ENCODE results near the gene UQCRHL. TPM values are rescaled to one million over a fixed set of nuclear protein-coding genes. Genes with fewer than 3 reads are reported as not detected.
A peak's percentile ranks its signal among the peaks of the same experiment; 100 is the strongest.

Gene UQCRHL
- total and polyA plus RNA-seq, 10 of the 15 experiments (the other 5 are each of a cell fraction or from before 2014, with no cell fraction given): 1.4 to 17.3 (median 5.7) TPM

DNA sequence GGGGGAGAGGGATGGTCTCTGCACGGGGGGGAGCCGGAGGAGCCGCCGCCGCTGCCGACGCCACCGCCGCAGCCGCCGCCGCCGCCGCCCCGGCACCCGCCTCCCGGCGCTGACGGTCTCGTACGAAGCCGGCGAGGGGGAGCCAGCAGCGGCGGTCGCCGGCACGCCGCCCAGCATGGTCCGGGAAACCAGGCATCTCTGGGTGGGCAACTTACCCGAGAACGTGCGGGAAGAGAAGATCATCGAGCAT, 40.4 kb upstream of the UQCRHL start:
- RAD21 ChIA-PET (ENCODE audit: unreplicated experiment): interaction anchor here (0.9 to 6.2 kb wide), 7 partner anchors 10 to 127 kb away, joined by 3 to 55 read pairs (median 5); partner anchors contain the start of genes UQCRHL and ZBTB17
- Histone ChIP-seq H3K9me3 (replicated peaks; ENCODE audit: control insufficient read depth, insufficient read depth, low read length) (no peaks in the 10 kb centered on the region), H3K4me3 (peak overlapping the region; percentile 94), H3K79me2 (ENCODE audit: control insufficient read depth, insufficient read depth, low read length) (peaks cover 72% of the 10 kb centered on the region), H3K27me3 (replicated peaks in 1 of 2; ENCODE audit: control insufficient read depth in 2 of 2, insufficient read depth in 2 of 2, low read length in 1 of 2) (no peaks in the 10 kb centered on the region), H4K20me1 (ENCODE audit: control insufficient read depth, insufficient read depth) (no peaks in the 10 kb centered on the region), H2AFZ (ENCODE audit: control insufficient read depth, low read depth, low read length) (peak overlapping the region; percentile 36; the same call in 1 of the 2 replicates), H3K27ac (ENCODE audit: control insufficient read depth, insufficient read depth) (peak overlapping the region; percentile 86), H3K4me2 (ENCODE audit: control insufficient read depth, insufficient read depth) (peak overlapping the region; percentile 46; the same call in 1 of the 2 replicates), H3K36me3 (ENCODE audit: control insufficient read depth in 2 of 2, insufficient read depth in 2 of 2, low read length in 1 of 2) (no peaks in the 10 kb centered on the region), H3K9ac (ENCODE audit: control insufficient read depth, insufficient read depth, low read length) (peak overlapping the region; percentile 88), H3K4me1 (ENCODE audit: control insufficient read depth, insufficient read depth, low read length) (peaks cover 4% of the 10 kb centered on the region)
- CTCF ChIA-PET: interaction anchor here (1.1 to 1.5 kb wide), 2 partner anchors 10 to 14 kb away, joined by 3 to 4 read pairs; no protein-coding TSS in a partner anchor
- WGBS (ENCODE audit: insufficient coverage, insufficient replicate concordance, low lambda C conversion rate, missing lambda C conversion rate): under 1% methylated on average over 17 of the region's 34 CpGs
- TF ChIP-seq FOXK2 (IDR thresholded peaks at IDR 0.05) (no peak), YY1 (IDR thresholded peaks at IDR 0.05; ENCODE audit: low read depth, low read length) (peak; percentile 15; the same call in 1 of the 2 replicates), DPF2 (IDR thresholded peaks at IDR 0.05) (peak; percentile 65; the same call in 1 of the 2 replicates), HDAC2 (IDR thresholded peaks at IDR 0.05) (no peak), IKZF1 (conservative IDR thresholded peaks at IDR 0.05) (peak; percentile 2; the same call in 1 of the 2 replicates), ASH2L (IDR thresholded peaks at IDR 0.05; ENCODE audit: borderline replicate concordance, low read depth) (no peak)
- TF ChIP-seq, protein P1, sequence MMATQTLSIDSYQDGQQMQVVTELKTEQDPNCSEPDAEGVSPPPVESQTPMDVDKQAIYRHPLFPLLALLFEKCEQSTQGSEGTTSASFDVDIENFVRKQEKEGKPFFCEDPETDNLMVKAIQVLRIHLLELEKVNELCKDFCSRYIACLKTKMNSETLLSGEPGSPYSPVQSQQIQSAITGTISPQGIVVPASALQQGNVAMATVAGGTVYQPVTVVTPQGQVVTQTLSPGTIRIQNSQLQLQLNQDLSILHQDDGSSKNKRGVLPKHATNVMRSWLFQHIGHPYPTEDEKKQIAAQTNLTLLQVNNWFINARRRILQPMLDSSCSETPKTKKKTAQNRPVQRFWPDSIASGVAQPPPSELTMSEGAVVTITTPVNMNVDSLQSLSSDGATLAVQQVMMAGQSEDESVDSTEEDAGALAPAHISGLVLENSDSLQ (IDR thresholded peaks at IDR 0.05): peak; percentile 36
- TF ChIP-seq, protein P2, sequence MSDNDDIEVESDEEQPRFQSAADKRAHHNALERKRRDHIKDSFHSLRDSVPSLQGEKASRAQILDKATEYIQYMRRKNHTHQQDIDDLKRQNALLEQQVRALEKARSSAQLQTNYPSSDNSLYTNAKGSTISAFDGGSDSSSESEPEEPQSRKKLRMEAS (IDR thresholded peaks at IDR 0.05; ENCODE audit: low read depth, low read length): 0 out of 2 replicates have a peak, but pooled peaks have one; percentile 0
- FAIRE-seq: no peak
- DNase-seq (ENCODE audit: low read depth, low spot score): no peak
- SMC1A ChIA-PET (ENCODE audit: uncharacterized antibody, unreplicated experiment): interaction anchor here (1.5 to 5.2 kb wide), 5 partner anchors 11 to 100 kb away, joined by 4 to 27 read pairs (median 6); no protein-coding TSS in a partner anchor
- in situ Hi-C loops (cut with MboI): no loop called here
- no peak for ATAC-seq
- no TSS peak for BruUV-seq (replicated peaks)
- POLR2A ChIA-PET: interaction anchor here (0.5 to 6.1 kb wide), 8 partner anchors 9 to 205 kb away, joined by 3 to 75 read pairs (median 3); partner anchors contain the start of gene ZBTB17
- intact Hi-C loops (cut with micrococcal nuclease; ENCODE audit: unreplicated experiment): loop anchor here (1.0 to 10.0 kb wide), 4 partner anchors 13 to 519 kb away; partner anchors contain the start of genes CASP9, DNAJC16 and SZRD1
